H1 (cell line): ENCODE measurements around the gene TADA1. TPM values are rescaled to one million over a fixed set of nuclear protein-coding genes. Genes with fewer than 3 reads are reported as not detected.

ENCODE experiments used
- CTCF ChIA-PET: fragments of 300-600 bp; sonication (Branson Sonifier 250); formaldehyde crosslinking; loops from one replicate; lab custom pipeline; 2021; ENCODE audit not compliant: partially characterized antibody; lab: Charles Lee
- POLR2A ChIA-PET: fragments of 300-600 bp; sonication (Branson Sonifier 250); formaldehyde crosslinking; loops from one replicate; lab custom pipeline; 2021; ENCODE audit warnings: inconsistent platforms; ENCODE audit not compliant: partially characterized antibody; lab: Charles Lee
- DNase-seq, 2 experiments: peaks; one replicate each; pipeline versions ENCODE4 v3.0.0 to v3.0.0-alpha.2; 2010 to 2022; ENCODE audit warnings: low spot score in 2 of 2, low read depth in 1 of 2, mixed read lengths in 1 of 2
- FAIRE-seq: peaks from 2 replicates; lab custom pipeline; 2011; peaks lifted over from hg19 to GRCh38; lab: Jason Lieb, UNC
- H2AFZ ChIP-seq: 2 replicates; pipeline ENCODE4 v1.8.1; 2012; ENCODE audit warnings: low read length, inconsistent platforms
- H2AK5ac ChIP-seq: 2 replicates; pipeline ENCODE4 v1.6.1; 2013; ENCODE audit warnings: low read depth, low read length
- H2BK120ac ChIP-seq: replicated peaks from 2 replicates; pipeline ENCODE3; 2013; ENCODE audit warnings: low read depth, low read length, inconsistent platforms
- H2BK12ac ChIP-seq: 2 replicates; pipeline ENCODE4 v1.6.1; 2013; ENCODE audit warnings: low read depth, low read length
- H2BK15ac ChIP-seq: 2 replicates; pipeline ENCODE4 v1.6.1; 2013; ENCODE audit warnings: low read length
- H2BK20ac ChIP-seq: 2 replicates; pipeline ENCODE4 v1.6.1; 2013; ENCODE audit warnings: low read length
- H2BK5ac ChIP-seq: 2 replicates; pipeline ENCODE4 v1.6.1; 2013; ENCODE audit warnings: low read depth, low read length
- H3K14ac ChIP-seq: 2 replicates; pipeline ENCODE4 v1.6.1; 2013; ENCODE audit warnings: inconsistent platforms; ENCODE audit not compliant: insufficient read length
- H3K18ac ChIP-seq: 2 replicates; pipeline ENCODE4 v1.6.1; 2013; ENCODE audit warnings: low read length; ENCODE audit errors: extremely low read depth
- H3K23ac ChIP-seq: 2 replicates; pipeline ENCODE4 v1.6.1; 2013; ENCODE audit warnings: inconsistent platforms; ENCODE audit not compliant: insufficient read length
- H3K23me2 ChIP-seq: 2 replicates; pipeline ENCODE4 v1.6.1; 2013; ENCODE audit warnings: low read depth, low read length
- H3K27ac ChIP-seq: 2 replicates; pipeline ENCODE4 v1.6.1; 2011; ENCODE audit warnings: low read depth, low read length, inconsistent platforms
- H3K27me3 ChIP-seq, 4 experiments: replicated peaks in 1 of 4; 1 replicate in 1 of 4; 2 replicates in 3 of 4; pipeline versions ENCODE4 v1.6.1 to v1.8.1; 2011 to 2013; ENCODE audit warnings: low read length in 3 of 4, mild to moderate bottlenecking in 3 of 4, inconsistent platforms in 2 of 4, mixed read lengths in 2 of 4, moderate library complexity in 1 of 4; ENCODE audit not compliant: control insufficient read depth in 3 of 4, insufficient read depth in 3 of 4; ENCODE audit errors: extremely low read depth in 1 of 4
- H3K36me3 ChIP-seq, 4 experiments: 2 replicates each; pipeline versions ENCODE4 v1.6.1 to v1.8.1; 2011 to 2013; ENCODE audit warnings: mild to moderate bottlenecking in 4 of 4, low read length in 3 of 4, moderate library complexity in 2 of 4, control low read depth in 1 of 4, inconsistent platforms in 1 of 4; ENCODE audit not compliant: insufficient read depth in 4 of 4, control insufficient read depth in 2 of 4
- H3K4ac ChIP-seq: replicated peaks from 2 replicates; pipeline ENCODE3; 2013; ENCODE audit warnings: low read length, low read depth, mixed read lengths, inconsistent platforms; ENCODE audit not compliant: insufficient read length
- H3K4me1 ChIP-seq, 4 experiments: replicated peaks in 1 of 4; 1 replicate in 1 of 4; 2 replicates in 3 of 4; pipeline versions ENCODE4 v1.6.1 to v1.8.1; 2011 to 2013; ENCODE audit warnings: low read length in 3 of 4, inconsistent platforms in 2 of 4, mixed read lengths in 1 of 4; ENCODE audit not compliant: insufficient read depth in 4 of 4, control insufficient read depth in 3 of 4
- H3K4me2 ChIP-seq, 2 experiments: 2 replicates each; pipeline versions ENCODE4 v1.6.1 to v1.8.1; 2011 to 2013; ENCODE audit warnings: low read depth in 2 of 2, low read length in 2 of 2, control low read depth in 1 of 2, inconsistent platforms in 1 of 2, mild to moderate bottlenecking in 1 of 2; ENCODE audit not compliant: insufficient read depth in 1 of 2
- H3K4me3 ChIP-seq, 4 experiments: fragments of 200-600, 300-600 bp in 1 of 4; sonication (generic), shearing (Covaris generic), sonication (Bioruptor Twin) in 1 of 4; 2 replicates each; pipeline versions ENCODE4 v1.5.1 to v1.8.1; 2011 to 2016; ENCODE audit warnings: low read length in 4 of 4, low read depth in 3 of 4, control low read depth in 2 of 4, inconsistent platforms in 2 of 4, mild to moderate bottlenecking in 2 of 4, mixed read lengths in 1 of 4, moderate library complexity in 1 of 4; ENCODE audit not compliant: insufficient read depth in 2 of 4; ENCODE audit errors: extremely low read depth in 1 of 4
- H3K56ac ChIP-seq: replicated peaks from 2 replicates; pipeline ENCODE3; 2013; ENCODE audit warnings: low read depth, mild to moderate bottlenecking, mixed read lengths, low read length, inconsistent platforms; ENCODE audit not compliant: insufficient read length
- H3K79me1 ChIP-seq: 2 replicates; pipeline ENCODE4 v1.6.1; 2013; ENCODE audit warnings: low read depth, low read length, control low read depth
- H3K79me2 ChIP-seq, 2 experiments: 2 replicates each; pipeline versions ENCODE4 v1.6.1 to v1.8.1; 2012 to 2013; ENCODE audit warnings: low read length in 2 of 2, mild to moderate bottlenecking in 2 of 2, inconsistent platforms in 1 of 2; ENCODE audit not compliant: insufficient read depth in 2 of 2, control insufficient read depth in 1 of 2
- H3K9ac ChIP-seq, 4 experiments: replicated peaks in 1 of 4; 1 replicate in 1 of 4; 2 replicates in 3 of 4; pipeline versions ENCODE4 v1.6.1 to v1.8.1; 2011 to 2013; ENCODE audit warnings: low read depth in 3 of 4, low read length in 3 of 4, control low read depth in 2 of 4, mild to moderate bottlenecking in 2 of 4, moderate library complexity in 2 of 4, inconsistent platforms in 1 of 4; ENCODE audit errors: extremely low read depth in 1 of 4
- H3K9me3 ChIP-seq, 2 experiments: 2 replicates each; pipeline versions ENCODE4 v1.6.1 to v1.8.1; 2012 to 2013; ENCODE audit warnings: mild to moderate bottlenecking in 2 of 2, moderate library complexity in 2 of 2, control low read depth in 1 of 2, inconsistent platforms in 1 of 2, low read depth in 1 of 2, low read length in 1 of 2, mixed read lengths in 1 of 2; ENCODE audit not compliant: insufficient read depth in 2 of 2
- H4K20me1 ChIP-seq, 2 experiments: replicated peaks in 1 of 2; 2 replicates each; pipeline versions ENCODE3 to v1.8.1; 2011 to 2013; ENCODE audit warnings: inconsistent platforms in 2 of 2, low read length in 2 of 2, mild to moderate bottlenecking in 1 of 2; ENCODE audit not compliant: insufficient read depth in 2 of 2, control insufficient read depth in 1 of 2
- H4K5ac ChIP-seq: 2 replicates; pipeline ENCODE4 v1.6.1; 2013; ENCODE audit warnings: low read length, low read depth, mixed read lengths, inconsistent platforms; ENCODE audit not compliant: insufficient read length
- H4K8ac ChIP-seq: 2 replicates; pipeline ENCODE4 v1.8.0; 2013; ENCODE audit warnings: mild to moderate bottlenecking, moderate library complexity, low read length, inconsistent platforms; ENCODE audit not compliant: insufficient read depth; ENCODE audit errors: extremely low read depth
- H4K91ac ChIP-seq: replicated peaks from 2 replicates; pipeline ENCODE3; 2013; ENCODE audit warnings: low read length, mixed read lengths, inconsistent platforms; ENCODE audit not compliant: insufficient read length
- NANOG ChIP-seq: IDR thresholded peaks from 2 replicates; pipeline ENCODE4 v1.6.1; 2011; ENCODE audit warnings: low read length, low read depth, mild to moderate bottlenecking, inconsistent platforms; ENCODE audit not compliant: insufficient read depth, poor library complexity, severe bottlenecking
- POLR2A ChIP-seq, 2 experiments: IDR thresholded peaks; 1 replicate in 1 of 2; 2 replicates in 1 of 2; pipeline ENCODE4 v1.6.1; 2011; ENCODE audit warnings: low read depth in 2 of 2, low read length in 2 of 2, mild to moderate bottlenecking in 2 of 2; ENCODE audit errors: control extremely low read depth in 1 of 2
- WGBS, 2 experiments: shearing (Covaris generic) in 1 of 2; methylation state at CpG; one replicate each; pipeline versions ENCODE4 v1.1.6 to v1.1.7; 2013 to 2015; ENCODE audit warnings: low lambda C conversion rate in 2 of 2, mixed read lengths in 2 of 2, inconsistent platforms in 1 of 2, low coverage in 1 of 2, missing lambda C conversion rate in 1 of 2; ENCODE audit not compliant: insufficient replicate concordance in 2 of 2, insufficient coverage in 1 of 2, insufficient read length in 1 of 2; ENCODE audit errors: extremely low coverage in 1 of 2, missing lambda C conversion rate in 1 of 2; 5-methylcytosine and 5-hydroxymethylcytosine counted together
- polyA plus RNA-seq, 7 experiments: library from polyadenylated mRNA; depleted of rRNA in 3 of 7; stranded (reverse) in 5 of 7; unstranded in 2 of 7; fragments of >200 nt in 5 of 7; fragments of 200-250 nt in 2 of 7; gene quantifications; 1 replicate in 5 of 7; 2 replicates in 1 of 7; 4 replicates in 1 of 7; pipeline versions ENCODE4 v1.2.1 to v1.2.3, GENCODE V29; 2011 to 2013; ENCODE audit warnings: missing spikeins in 2 of 7, mixed read lengths in 2 of 7
- total RNA-seq: library from RNA; stranded (reverse); fragmentation: NEBNext Ultra II Directional; extraction: Animal tissue kit (Norgen Biotek cat#: 25700); gene quantifications from 2 replicates; pipeline ENCODE4 v1.2.1, GENCODE V29; 2021

Gene TADA1
- total and polyA plus RNA-seq, 2 of the 8 experiments (the other 6 are each of a cell fraction or from before 2014, with no cell fraction given), result 21.1 to 23.6 TPM

GRCh38 chr1:166924823-166925541 lies 48.9 kb upstream of the TADA1 start:
- Histone ChIP-seq H3K4me2 (no peak overlapping the region), H3K23me2 (peaks cover 9% of the 10 kb centered on the region; the same call in 1 of the 2 replicates)
- TF ChIP-seq NANOG (no peak), POLR2A (IDR thresholded peaks at IDR 0.05; ENCODE audit: control extremely low read depth in 1 of 2, low read depth in 2 of 2, low read length in 2 of 2) (no peak)

More at GRCh38 chr1:166924823-166925541, 48.9 kb upstream of the TADA1 start:
- 92% methylated on average over 3 of the region's 3 CpGs; no CpG with 5 or more reads in 1 of the 2 experiments for WGBS, 2 experiments
- H3K79me2 ChIP-seq, result no peaks in the 10 kb centered on the region
- no peaks in the 10 kb centered on the region for H3K79me1 ChIP-seq
- H2BK12ac ChIP-seq, result no peak overlapping the region; the same call in 1 of the 2 replicates
- FAIRE-seq (no peak), DNase-seq (no peak)
- peaks cover 0 to 11% (median 1%) of the 10 kb centered on the region in 4 experiments; a peak in 2 of 7 replicates for H3K4me1 ChIP-seq
- no peak overlapping the region for H3K9ac ChIP-seq
- no peak overlapping the region for H3K4me3 ChIP-seq
- no peak overlapping the region for H4K5ac ChIP-seq
- no peak overlapping the region for H2AK5ac ChIP-seq
- H2BK20ac ChIP-seq, result no peak overlapping the region
- no peaks in the 10 kb centered on the region for H4K20me1 ChIP-seq
- no peak overlapping the region for H2BK15ac ChIP-seq
- H3K4ac ChIP-seq, result no peak overlapping the region
- no peaks in the 10 kb centered on the region for H3K36me3 ChIP-seq
- H2AFZ ChIP-seq, result no peak overlapping the region
- H3K56ac ChIP-seq, result no peak overlapping the region
- no peak overlapping the region for H2BK120ac ChIP-seq
- no peak overlapping the region for H3K18ac ChIP-seq
- peaks cover 4 to 28% (median 26%) of the 10 kb centered on the region in 4 experiments for H3K27me3 ChIP-seq
- H3K9me3 ChIP-seq, result no peaks in the 10 kb centered on the region
- H4K91ac ChIP-seq, result no peak overlapping the region
- no peak overlapping the region for H2BK5ac ChIP-seq
- CTCF ChIA-PET, result interaction anchor here (0.6 to 2.7 kb wide), 9 partner anchors 9 to 236 kb away, joined by 3 to 20 read pairs (median 3); no protein-coding TSS in a partner anchor
- H3K23ac ChIP-seq, result no peak overlapping the region
- H3K14ac ChIP-seq, result no peak overlapping the region
- H3K27ac ChIP-seq, result no peak overlapping the region
- POLR2A ChIA-PET, result interaction anchor here (1.4 kb wide), 1 partner anchor 10 kb away, joined by 3 read pairs; no protein-coding TSS in a partner anchor
- no peak overlapping the region for H4K8ac ChIP-seq
